GM15510 (cell line): ENCODE measurements around the gene FOXN3.

ENCODE experiments used
- POLR2A ChIP-seq: IDR thresholded peaks from 3 replicates; pipeline ENCODE4 v1.6.1; 2011; ENCODE audit warnings: borderline replicate concordance; ENCODE audit not compliant: insufficient read length; ENCODE audit errors: extremely low read depth

The FOXN3 gene

GRCh38 chr14:89266754-89267153, 150.3 kb downstream of the FOXN3 start:
- no peak for TF ChIP-seq POLR2A

- TF ChIP-seq POLR2A = no peak
Measured at GRCh38 chr14:89265234-89265633, 151.8 kb downstream of the FOXN3 start.

GRCh38 chr14:89264196-89264800, 152.7 kb downstream of the FOXN3 start:
- TF ChIP-seq POLR2A = no peak

GRCh38 chr14:89262041-89262440, 155.0 kb downstream of the FOXN3 start:
- no peak for TF ChIP-seq POLR2A

GRCh38 chr14:89260898-89261297, 156.1 kb downstream of the FOXN3 start:
- TF ChIP-seq POLR2A = no peak

GRCh38 chr14:89259951-89260609, 157.0 kb downstream of the FOXN3 start:
- TF ChIP-seq POLR2A = no peak

- no peak for TF ChIP-seq POLR2A
Measured at GRCh38 chr14:89258728-89259273, 158.2 kb downstream of the FOXN3 start.

GRCh38 chr14:89256951-89257350, 160.1 kb downstream of the FOXN3 start:
- no peak for TF ChIP-seq POLR2A

- TF ChIP-seq POLR2A = no peak
Measured at GRCh38 chr14:89256283-89256682, 160.8 kb downstream of the FOXN3 start.

- no peak for TF ChIP-seq POLR2A
Measured at GRCh38 chr14:89255852-89256251, 161.2 kb downstream of the FOXN3 start.

- no peak for TF ChIP-seq POLR2A
Measured at GRCh38 chr14:89255012-89255411, 162.0 kb downstream of the FOXN3 start.

- TF ChIP-seq POLR2A = no peak
Measured at GRCh38 chr14:89254166-89254909, 162.7 kb downstream of the FOXN3 start.

- TF ChIP-seq POLR2A = no peak
Measured at GRCh38 chr14:89252887-89253532, 164.0 kb downstream of the FOXN3 start.

GRCh38 chr14:89251061-89251460, 166.0 kb downstream of the FOXN3 start:
- TF ChIP-seq POLR2A = no peak
